ENCODE measurements around the gene XAGE5. TPM values are rescaled to one million over a fixed set of nuclear protein-coding genes. Genes with fewer than 3 reads are reported as not detected.
"Not testable (repeated sequence)": the region's sequence is repeated elsewhere in the genome, so short reads cannot be mapped to it uniquely, and the experiment has no call there.

Gene XAGE5
- total RNA-seq, 1 donor from 2014 or later = not detected

GRCh38 chrX:52824608-52825007, 13.5 kb downstream of the XAGE5 start:
- peaks cover 4% of the 10 kb centered on the region for H3K9me3 Mint-ChIP-seq (ENCODE audit: low read depth)
- TF ChIP-seq CTCF (IDR thresholded peaks at IDR 0.05; ENCODE audit: unreplicated experiment) = no peak
- no peak overlapping the region for H3K27ac Mint-ChIP-seq
- H3K27me3 Mint-ChIP-seq = no peaks in the 10 kb centered on the region
- no peaks in the 10 kb centered on the region for H3K4me1 Mint-ChIP-seq (ENCODE audit: low read depth)
- DNase-seq (ENCODE audit: low spot score, unreplicated experiment) = no peak
- H3K36me3 Mint-ChIP-seq (ENCODE audit: insufficient read depth) = no peaks in the 10 kb centered on the region
- no peak overlapping the region for H3K4me3 Mint-ChIP-seq (ENCODE audit: low read depth)

GRCh38 chrX:52830551-52830950, 19.5 kb downstream of the XAGE5 start:
- Mint-ChIP-seq H3K27me3 (no peaks in the 10 kb centered on the region), H3K4me3 (ENCODE audit: low read depth) (no peak overlapping the region), H3K9me3 (ENCODE audit: low read depth) (peaks cover 17% of the 10 kb centered on the region), H3K36me3 (ENCODE audit: insufficient read depth) (no peaks in the 10 kb centered on the region), H3K27ac (no peak overlapping the region), H3K4me1 (ENCODE audit: low read depth) (no peaks in the 10 kb centered on the region)
- no peak for DNase-seq (ENCODE audit: low spot score, unreplicated experiment)
- TF ChIP-seq CTCF (IDR thresholded peaks at IDR 0.05; ENCODE audit: unreplicated experiment) = no peak

- no peaks in the 10 kb centered on the region for H3K36me3 Mint-ChIP-seq (ENCODE audit: insufficient read depth)
- DNase-seq (ENCODE audit: low spot score, unreplicated experiment) = no peak
- TF ChIP-seq CTCF (IDR thresholded peaks at IDR 0.05; ENCODE audit: unreplicated experiment) = no peak
- no peaks in the 10 kb centered on the region for H3K4me1 Mint-ChIP-seq (ENCODE audit: low read depth)
- H3K27me3 Mint-ChIP-seq = peaks cover 3% of the 10 kb centered on the region
- no peak overlapping the region for H3K27ac Mint-ChIP-seq
- peaks cover 5% of the 10 kb centered on the region for H3K9me3 Mint-ChIP-seq (ENCODE audit: low read depth)
- H3K4me3 Mint-ChIP-seq (ENCODE audit: low read depth) = no peak overlapping the region
Observed at GRCh38 chrX:52839137-52839536, 28.1 kb downstream of the XAGE5 start.

GRCh38 chrX:52843619-52844018, 32.5 kb downstream of the XAGE5 start:
- not testable (repeated sequence) for H3K4me1 Mint-ChIP-seq (ENCODE audit: low read depth); H3K36me3 Mint-ChIP-seq (ENCODE audit: insufficient read depth); H3K27ac Mint-ChIP-seq; H3K27me3 Mint-ChIP-seq; H3K4me3 Mint-ChIP-seq (ENCODE audit: low read depth); DNase-seq (ENCODE audit: low spot score, unreplicated experiment)
- H3K9me3 Mint-ChIP-seq (ENCODE audit: low read depth) = peaks cover 32% of the 10 kb centered on the region

- H3K27me3 Mint-ChIP-seq = peaks cover 4% of the 10 kb centered on the region
- no peak overlapping the region for H3K27ac Mint-ChIP-seq
- H3K9me3 Mint-ChIP-seq (ENCODE audit: low read depth) = peaks cover 14% of the 10 kb centered on the region
- H3K36me3 Mint-ChIP-seq (ENCODE audit: insufficient read depth) = no peaks in the 10 kb centered on the region
- TF ChIP-seq CTCF (IDR thresholded peaks at IDR 0.05; ENCODE audit: unreplicated experiment) = no peak
- DNase-seq (ENCODE audit: low spot score, unreplicated experiment) = no peak
- no peak overlapping the region for H3K4me3 Mint-ChIP-seq (ENCODE audit: low read depth)
- H3K4me1 Mint-ChIP-seq (ENCODE audit: low read depth) = no peaks in the 10 kb centered on the region
Observed at GRCh38 chrX:52852110-52852860, 41.2 kb downstream of the XAGE5 start.

- peaks cover 10% of the 10 kb centered on the region for H3K9me3 Mint-ChIP-seq (ENCODE audit: low read depth)
- DNase-seq (ENCODE audit: low spot score, unreplicated experiment); H3K27ac Mint-ChIP-seq; H3K4me1 Mint-ChIP-seq (ENCODE audit: low read depth); H3K4me3 Mint-ChIP-seq (ENCODE audit: low read depth); H3K27me3 Mint-ChIP-seq; H3K36me3 Mint-ChIP-seq (ENCODE audit: insufficient read depth): not testable (repeated sequence)
Observed at GRCh38 chrX:52856991-52857525, 46.0 kb downstream of the XAGE5 start.

Data from progenitor cell of endocrine pancreas (in vitro differentiated cells).